Calu3 (cell line): ENCODE measurements around the gene BIRC2. TPM values are rescaled to one million over a fixed set of nuclear protein-coding genes. Genes with fewer than 3 reads are reported as not detected.

Experiments used
- BruUV-seq: library from RNA; stranded (reverse); fragments of 400-500 nt; replicated peaks from 2 replicates; lab custom pipeline; 2021; lab: Mats Ljungman, UMichigan
- CTCF ChIA-PET: fragments of 300-600 bp; sonication (Branson Sonifier 250); formaldehyde crosslinking; loops from one replicate; lab custom pipeline; 2022; ENCODE audit warnings: antibody characterized with exemption; lab: Charles Lee
- DNase-seq: peaks from one replicate; pipeline ENCODE4 v3.0.0; 2022
- H3K27ac Mint-ChIP-seq: one replicate; pipeline ENCODE4 v1.8.0; 2022; ENCODE audit warnings: mixed read lengths; ENCODE audit not compliant: unreplicated experiment
- H3K27me3 Mint-ChIP-seq: one replicate; pipeline ENCODE4 v1.8.0; 2022; ENCODE audit warnings: mixed read lengths; ENCODE audit not compliant: unreplicated experiment
- H3K36me3 Mint-ChIP-seq: one replicate; pipeline ENCODE4 v1.8.0; 2022; ENCODE audit warnings: mild to moderate bottlenecking, moderate library complexity, mixed read lengths; ENCODE audit not compliant: insufficient read depth, unreplicated experiment
- H3K4me1 Mint-ChIP-seq: one replicate; pipeline ENCODE4 v1.8.0; 2022; ENCODE audit warnings: mild to moderate bottlenecking, low read depth, mixed read lengths; ENCODE audit not compliant: unreplicated experiment
- H3K4me3 Mint-ChIP-seq: one replicate; pipeline ENCODE4 v1.8.0; 2022; ENCODE audit warnings: mild to moderate bottlenecking, low read depth, moderate library complexity, mixed read lengths; ENCODE audit not compliant: unreplicated experiment
- H3K9me3 Mint-ChIP-seq: one replicate; pipeline ENCODE4 v1.8.0; 2022; ENCODE audit warnings: low read depth, mixed read lengths; ENCODE audit not compliant: unreplicated experiment
- CTCF ChIP-seq: fragments of 200-600 bp; IDR thresholded peaks from one replicate; pipeline ENCODE4 v1.8.0; 2022; ENCODE audit warnings: antibody characterized with exemption; ENCODE audit not compliant: unreplicated experiment
- intact Hi-C: fragments of 100-400 bp; cut with micrococcal nuclease; formaldehyde crosslinking; loops from one replicate; pipeline ENCODE4 v1.10.0; 2022; ENCODE audit not compliant: unreplicated experiment
- total RNA-seq: library from RNA; stranded (reverse); gene quantifications from 2 replicates; pipeline ENCODE4 v1.2.3, GENCODE V29; 2022

Gene BIRC2
- total RNA-seq, 1 experiment from 2014 or later: 32.6 TPM

GRCh38 chr11:102421261-102421660, 74.2 kb downstream of the BIRC2 start:
- no peak for DNase-seq
- peaks cover 5% of the 10 kb centered on the region for H3K9me3 Mint-ChIP-seq
- BruUV-seq: no TSS peak
- TF ChIP-seq CTCF: no peak
- no peaks in the 10 kb centered on the region for H3K4me1 Mint-ChIP-seq
- H3K27ac Mint-ChIP-seq: no peak overlapping the region
- H3K4me3 Mint-ChIP-seq: no peak overlapping the region
- H3K27me3 Mint-ChIP-seq: no peaks in the 10 kb centered on the region
- intact Hi-C loops: no loop called here
- CTCF ChIA-PET: no interaction called here
- H3K36me3 Mint-ChIP-seq: no peaks in the 10 kb centered on the region

- intact Hi-C loops: no loop called here
- no peak for TF ChIP-seq CTCF
- Mint-ChIP-seq H3K4me1 (no peaks in the 10 kb centered on the region), H3K9me3 (no peaks in the 10 kb centered on the region), H3K27me3 (no peaks in the 10 kb centered on the region), H3K36me3 (no peaks in the 10 kb centered on the region), H3K27ac (no peak overlapping the region), H3K4me3 (no peak overlapping the region)
- BruUV-seq: no TSS peak
- CTCF ChIA-PET: interaction anchor here (1.2 kb wide), 1 partner anchor 190 kb away, joined by 3 read pairs; no protein-coding TSS in a partner anchor
- DNase-seq: no peak
Measured at GRCh38 chr11:102422817-102423712, 76.1 kb downstream of the BIRC2 start.

GRCh38 chr11:102423936-102424335, 76.9 kb downstream of the BIRC2 start:
- no peak overlapping the region for H3K4me3 Mint-ChIP-seq
- no peak for DNase-seq
- no peak for TF ChIP-seq CTCF
- no peaks in the 10 kb centered on the region for H3K9me3 Mint-ChIP-seq
- intact Hi-C loops: no loop called here
- H3K4me1 Mint-ChIP-seq: no peaks in the 10 kb centered on the region
- CTCF ChIA-PET: no interaction called here
- no peak overlapping the region for H3K27ac Mint-ChIP-seq
- no peaks in the 10 kb centered on the region for H3K36me3 Mint-ChIP-seq
- no peaks in the 10 kb centered on the region for H3K27me3 Mint-ChIP-seq
- BruUV-seq: no TSS peak

GRCh38 chr11:102426000-102426399, 79.0 kb downstream of the BIRC2 start:
- Mint-ChIP-seq H3K4me3 (no peak overlapping the region), H3K27me3 (no peaks in the 10 kb centered on the region), H3K36me3 (peaks cover 6% of the 10 kb centered on the region), H3K4me1 (peaks cover 17% of the 10 kb centered on the region), H3K27ac (no peak overlapping the region), H3K9me3 (no peaks in the 10 kb centered on the region)
- no peak for TF ChIP-seq CTCF
- CTCF ChIA-PET: interaction anchor here (0.7 to 0.8 kb wide), 2 partner anchors 19 to 179 kb away, joined by 3 to 5 read pairs; no protein-coding TSS in a partner anchor
- BruUV-seq: no TSS peak
- DNase-seq: no peak
- intact Hi-C loops: no loop called here
